WTC11 (cell line): ENCODE measurements around the gene ESYT3. TPM values are rescaled to one million over a fixed set of nuclear protein-coding genes. Genes with fewer than 3 reads are reported as not detected.
A peak's percentile ranks its signal among the peaks of the same experiment; 100 is the strongest.

Experiments used
- ATAC-seq: fragments of 200-7000 bp; cut with Tn5 transposase; 2 replicates; pipeline ENCODE4 v1.10.0; 2021; ENCODE audit warnings: mild to moderate bottlenecking, moderate library complexity
- CTCF ChIA-PET: fragments of 300-600 bp; sonication (Branson Sonifier 250); formaldehyde crosslinking; loops from one replicate; lab custom pipeline; 2021; ENCODE audit warnings: antibody characterized with exemption; lab: Charles Lee
- POLR2A ChIA-PET: fragments of 350-600 bp; sonication (Branson Sonifier 250); formaldehyde crosslinking; loops from one replicate; lab custom pipeline; 2021; ENCODE audit warnings: antibody characterized with exemption; lab: Charles Lee
- DNase-seq: peaks from one replicate; pipeline ENCODE4 v3.0.0; 2021; ENCODE audit warnings: low spot score
- H3K27ac Mint-ChIP-seq: 2 replicates; pipeline ENCODE4 v1.8.0; 2021; ENCODE audit warnings: mixed read lengths
- H3K27me3 Mint-ChIP-seq: 2 replicates; pipeline ENCODE4 v1.8.0; 2021; ENCODE audit warnings: low read depth, mild to moderate bottlenecking, moderate library complexity, mixed read lengths
- H3K36me3 Mint-ChIP-seq: 2 replicates; pipeline ENCODE4 v1.8.0; 2021; ENCODE audit warnings: mixed read lengths
- H3K4me1 Mint-ChIP-seq: 2 replicates; pipeline ENCODE4 v1.8.0; 2022; ENCODE audit warnings: mixed read lengths
- H3K4me3 Mint-ChIP-seq: 2 replicates; pipeline ENCODE4 v1.8.0; 2021; ENCODE audit warnings: mild to moderate bottlenecking, moderate library complexity, mixed read lengths
- H3K9me3 Mint-ChIP-seq: 2 replicates; pipeline ENCODE4 v1.8.0; 2021; ENCODE audit warnings: mixed read lengths
- CBFB ChIP-seq: sonication (generic); formaldehyde crosslinking; IDR thresholded peaks from 2 replicates; pipeline ENCODE4 v1.8.1; 2022; ENCODE audit warnings: mild to moderate bottlenecking, low read depth, missing genetic modification reagents
- CTCF ChIP-seq: fragments of 200-600 bp; IDR thresholded peaks from 2 replicates; pipeline ENCODE4 v1.8.0; 2022; ENCODE audit warnings: antibody characterized with exemption
- E2F1 ChIP-seq: sonication (generic); formaldehyde crosslinking; IDR thresholded peaks from 2 replicates; pipeline ENCODE4 v1.8.0; 2022; ENCODE audit warnings: mild to moderate bottlenecking, missing genetic modification reagents
- ELF4 ChIP-seq: sonication (generic); formaldehyde crosslinking; IDR thresholded peaks from 2 replicates; pipeline ENCODE4 v1.8.1; 2022; ENCODE audit warnings: low read depth, mild to moderate bottlenecking, moderate library complexity, missing genetic modification reagents
- ESRRA ChIP-seq: sonication (generic); formaldehyde crosslinking; IDR thresholded peaks from 2 replicates; pipeline ENCODE4 v1.8.1; 2022; ENCODE audit warnings: mild to moderate bottlenecking, missing genetic modification reagents, borderline replicate concordance
- ETV6 ChIP-seq: sonication (generic); formaldehyde crosslinking; IDR thresholded peaks from 2 replicates; pipeline ENCODE4 v1.8.1; 2022; ENCODE audit warnings: mild to moderate bottlenecking, missing genetic modification reagents
- NFATC4 ChIP-seq: fragments of 250-450 bp; sonication (Bioruptor Pico); IDR thresholded peaks from 2 replicates; pipeline ENCODE4 v1.9.0; 2021; ENCODE audit warnings: mild to moderate bottlenecking
- NFYB ChIP-seq: sonication (generic); formaldehyde crosslinking; conservative IDR thresholded peaks from 2 replicates; pipeline ENCODE4 v1.8.0; 2022; ENCODE audit warnings: low read depth, missing genetic modification reagents
- PRDM15 ChIP-seq: sonication (generic); formaldehyde crosslinking; IDR thresholded peaks from 2 replicates; pipeline ENCODE4 v1.8.0; 2022; ENCODE audit warnings: missing genetic modification reagents
- RELA ChIP-seq: sonication (generic); formaldehyde crosslinking; IDR thresholded peaks from 2 replicates; pipeline ENCODE4 v1.8.1; 2022; ENCODE audit warnings: missing genetic modification reagents, mild to moderate bottlenecking, borderline replicate concordance
- ZNF121 ChIP-seq: sonication (generic); formaldehyde crosslinking; IDR thresholded peaks from 2 replicates; pipeline ENCODE4 v1.8.0; 2023; ENCODE audit warnings: missing genetic modification reagents
- ZNF138 ChIP-seq: sonication (generic); formaldehyde crosslinking; conservative IDR thresholded peaks from 2 replicates; pipeline ENCODE4 v1.8.1; 2022; ENCODE audit warnings: mild to moderate bottlenecking, moderate library complexity, missing genetic modification reagents
- ZNF232 ChIP-seq: sonication (generic); formaldehyde crosslinking; IDR thresholded peaks from 2 replicates; pipeline ENCODE4 v1.8.0; 2022; ENCODE audit warnings: mild to moderate bottlenecking, missing genetic modification reagents
- total RNA-seq: library from RNA; stranded (reverse); gene quantifications from 3 replicates; pipeline ENCODE4 v1.2.3, GENCODE V29; 2021
- TF ChIP-seq, protein P1 (sequence below): sonication (generic); formaldehyde crosslinking; IDR thresholded peaks from 2 replicates; pipeline ENCODE4 v1.8.1; 2023; ENCODE audit warnings: mild to moderate bottlenecking, missing genetic modification reagents, borderline replicate concordance
- TF ChIP-seq, protein P2 (sequence below): fragments of 250-450 bp; sonication (Bioruptor Pico); conservative IDR thresholded peaks from 2 replicates; pipeline ENCODE4 v1.9.0; 2021; ENCODE audit warnings: mild to moderate bottlenecking

ESYT3 gene
- total RNA-seq, 1 experiment from 2014 or later = 6.4 TPM

- TF ChIP-seq RELA (CRISPR knock-in tag) = no peak
- TF ChIP-seq ELF4 (CRISPR knock-in tag) = no peak
- no peak for TF ChIP-seq ESRRA (CRISPR knock-in tag)
- TF ChIP-seq PRDM15 = no peak
These were observed 21.6 kb downstream of the ESYT3 start (continued) for GRCh38 chr3:138455801-138456716.

GRCh38 chr3:138456961-138457862 lies 22.8 kb downstream of the ESYT3 start:
- no peaks in the 10 kb centered on the region for H3K9me3 Mint-ChIP-seq
- ChIA-PET CTCF (interaction anchor here (1.4 to 1.8 kb wide), 2 partner anchors 22 to 479 kb away, joined by 4 to 5 read pairs; no protein-coding TSS in a partner anchor), POLR2A (no interaction called here)
- no peak for DNase-seq
- ATAC-seq = no peak
- H3K27ac Mint-ChIP-seq = peak overlapping the region; percentile 53; the same call in 1 of the 2 replicates
- H3K36me3 Mint-ChIP-seq = peaks cover 14% of the 10 kb centered on the region
- peaks cover 4% of the 10 kb centered on the region; the same call in 1 of the 2 replicates for H3K4me1 Mint-ChIP-seq
- TF ChIP-seq NFATC4 (CRISPR knock-in tag) = no peak
- TF ChIP-seq CBFB (CRISPR knock-in tag) = no peak
- TF ChIP-seq ETV6 (CRISPR knock-in tag) = no peak
- TF ChIP-seq ZNF232 = no peak
- no peak overlapping the region for H3K4me3 Mint-ChIP-seq
- no peaks in the 10 kb centered on the region for H3K27me3 Mint-ChIP-seq

GRCh38 chr3:138457863-138458735 lies 23.7 kb downstream of the ESYT3 start:
- no peaks in the 10 kb centered on the region for H3K27me3 Mint-ChIP-seq
- POLR2A ChIA-PET = no interaction called here
- no peak for ATAC-seq
- H3K27ac Mint-ChIP-seq = no peak overlapping the region
- CTCF ChIA-PET = interaction anchor here (1.4 to 2.2 kb wide), 3 partner anchors 21 to 478 kb away, joined by 4 to 9 read pairs (median 5); partner anchors contain the start of gene ESYT3
- H3K4me1 Mint-ChIP-seq = peaks cover 4% of the 10 kb centered on the region; the same call in 1 of the 2 replicates
- H3K4me3 Mint-ChIP-seq = no peak overlapping the region
- H3K9me3 Mint-ChIP-seq = no peaks in the 10 kb centered on the region
- peaks cover 14% of the 10 kb centered on the region for H3K36me3 Mint-ChIP-seq
- no peak for DNase-seq
- TF ChIP-seq, protein P1, sequence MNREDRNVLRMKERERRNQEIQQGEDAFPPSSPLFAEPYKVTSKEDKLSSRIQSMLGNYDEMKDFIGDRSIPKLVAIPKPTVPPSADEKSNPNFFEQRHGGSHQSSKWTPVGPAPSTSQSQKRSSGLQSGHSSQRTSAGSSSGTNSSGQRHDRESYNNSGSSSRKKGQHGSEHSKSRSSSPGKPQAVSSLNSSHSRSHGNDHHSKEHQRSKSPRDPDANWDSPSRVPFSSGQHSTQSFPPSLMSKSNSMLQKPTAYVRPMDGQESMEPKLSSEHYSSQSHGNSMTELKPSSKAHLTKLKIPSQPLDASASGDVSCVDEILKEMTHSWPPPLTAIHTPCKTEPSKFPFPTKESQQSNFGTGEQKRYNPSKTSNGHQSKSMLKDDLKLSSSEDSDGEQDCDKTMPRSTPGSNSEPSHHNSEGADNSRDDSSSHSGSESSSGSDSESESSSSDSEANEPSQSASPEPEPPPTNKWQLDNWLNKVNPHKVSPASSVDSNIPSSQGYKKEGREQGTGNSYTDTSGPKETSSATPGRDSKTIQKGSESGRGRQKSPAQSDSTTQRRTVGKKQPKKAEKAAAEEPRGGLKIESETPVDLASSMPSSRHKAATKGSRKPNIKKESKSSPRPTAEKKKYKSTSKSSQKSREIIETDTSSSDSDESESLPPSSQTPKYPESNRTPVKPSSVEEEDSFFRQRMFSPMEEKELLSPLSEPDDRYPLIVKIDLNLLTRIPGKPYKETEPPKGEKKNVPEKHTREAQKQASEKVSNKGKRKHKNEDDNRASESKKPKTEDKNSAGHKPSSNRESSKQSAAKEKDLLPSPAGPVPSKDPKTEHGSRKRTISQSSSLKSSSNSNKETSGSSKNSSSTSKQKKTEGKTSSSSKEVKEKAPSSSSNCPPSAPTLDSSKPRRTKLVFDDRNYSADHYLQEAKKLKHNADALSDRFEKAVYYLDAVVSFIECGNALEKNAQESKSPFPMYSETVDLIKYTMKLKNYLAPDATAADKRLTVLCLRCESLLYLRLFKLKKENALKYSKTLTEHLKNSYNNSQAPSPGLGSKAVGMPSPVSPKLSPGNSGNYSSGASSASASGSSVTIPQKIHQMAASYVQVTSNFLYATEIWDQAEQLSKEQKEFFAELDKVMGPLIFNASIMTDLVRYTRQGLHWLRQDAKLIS (CRISPR knock-in tag) = no peak
- TF ChIP-seq, protein P2, sequence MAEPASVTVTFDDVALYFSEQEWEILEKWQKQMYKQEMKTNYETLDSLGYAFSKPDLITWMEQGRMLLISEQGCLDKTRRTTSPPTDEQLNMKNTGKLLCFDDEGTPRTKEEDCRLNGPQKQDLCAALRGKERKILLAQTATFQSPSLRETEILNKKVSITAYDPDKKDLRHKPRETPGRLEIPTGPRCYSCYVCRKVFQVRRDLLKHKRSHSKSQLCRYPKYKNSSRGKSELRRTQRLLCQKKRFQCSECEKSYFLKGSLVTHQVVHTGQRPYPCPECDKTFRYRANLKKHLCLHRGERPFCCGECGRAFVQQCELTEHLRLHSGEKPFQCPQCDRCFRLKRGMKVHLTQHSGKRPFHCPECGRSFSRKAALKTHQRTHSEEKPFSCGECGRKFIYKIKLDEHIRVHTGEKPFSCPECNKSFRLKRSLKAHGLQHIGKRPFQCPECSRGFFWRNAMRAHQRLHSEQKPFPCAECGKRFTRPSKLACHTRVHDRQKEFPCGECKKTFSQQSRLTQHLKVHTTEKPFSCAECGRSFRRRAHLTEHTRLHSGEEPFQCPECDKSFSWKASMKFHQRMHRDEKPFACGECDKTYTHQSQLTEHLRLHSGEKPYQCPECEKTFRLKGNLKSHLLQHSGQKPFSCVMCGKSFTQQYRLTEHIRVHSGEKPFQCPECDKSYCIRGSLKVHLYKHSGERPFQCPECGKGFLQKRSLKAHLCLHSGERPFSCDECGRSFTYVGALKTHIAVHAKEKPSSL (CRISPR knock-in tag) = no peak
- TF ChIP-seq CTCF (no peak), NFYB (CRISPR knock-in tag) (no peak), ZNF121 (CRISPR knock-in tag) (no peak), ETV6 (CRISPR knock-in tag) (no peak), E2F1 (CRISPR knock-in tag) (no peak), ZNF138 (CRISPR knock-in tag) (no peak)
